HCT116 (cell line): ENCODE measurements around the gene BMF. TPM values are rescaled to one million over a fixed set of nuclear protein-coding genes. Genes with fewer than 3 reads are reported as not detected.

ENCODE experiments used
- ATAC-seq: fragments of 200-7000 bp; cut with Tn5 transposase; 2 replicates; pipeline ENCODE4 v1.9.1; 2020; ENCODE audit warnings: mild to moderate bottlenecking, moderate library complexity
- BruUV-seq: library from RNA; stranded (reverse); fragments of 400-500 nt; replicated peaks from 2 replicates; lab custom pipeline; 2021; lab: Mats Ljungman, UMichigan
- CTCF ChIA-PET: fragments of 300-600 bp; sonication (Branson Sonifier 250); formaldehyde crosslinking; loops from one replicate; lab custom pipeline; 2021; ENCODE audit warnings: antibody characterized with exemption; lab: Charles Lee
- POLR2A ChIA-PET: fragments of 300-600, 350-600 bp; sonication (Branson Sonifier 250); formaldehyde crosslinking; loops from one replicate; lab custom pipeline; 2021; ENCODE audit warnings: antibody characterized with exemption; lab: Charles Lee
- RAD21 ChIA-PET, 2 experiments: fragments of 300-600 bp; sonication (Branson Sonifier 250); formaldehyde crosslinking; loops; one replicate each; lab custom pipeline; 2023; ENCODE audit warnings: low total read pairs in 2 of 2; ENCODE audit not compliant: uncharacterized antibody in 2 of 2, unreplicated experiment in 2 of 2, low non-redundant PET in 1 of 2; lab: Charles Lee
- DNase-seq: peaks from one replicate; pipeline ENCODE4 v3.0.0-alpha.2; 2010; ENCODE audit warnings: low read depth, low spot score
- H2AFZ ChIP-seq: fragments of 200-600 bp; shearing (Covaris generic), sonication (generic); 2 replicates; pipeline ENCODE4 v1.6.1; 2017; ENCODE audit warnings: low read depth, mixed run types, mixed read lengths, antibody characterized with exemption, low read length; ENCODE audit not compliant: poor library complexity, severe bottlenecking
- H3K27ac ChIP-seq: 2 replicates; pipeline ENCODE4 v1.5.1; 2012; ENCODE audit warnings: low read depth, low read length
- H3K27me3 ChIP-seq: fragments of 200-600 bp; sonication (generic); 2 replicates; pipeline ENCODE4 v1.6.1; 2016; ENCODE audit warnings: mixed run types, low read length, mixed read lengths; ENCODE audit not compliant: insufficient read depth
- H3K36me3 ChIP-seq, 2 experiments: fragments of 200-500 bp in 1 of 2; fragments of 200-600 bp in 1 of 2; sonication (Bioruptor generic) in 1 of 2; sonication (generic) in 1 of 2; 2 replicates each; pipeline versions ENCODE4 v1.5.1 to v1.6.1; 2014 to 2016; ENCODE audit warnings: low read length in 2 of 2, inconsistent platforms in 1 of 2, mixed read lengths in 1 of 2, mixed run types in 1 of 2; ENCODE audit not compliant: insufficient read depth in 2 of 2, control insufficient read depth in 1 of 2
- H3K4me1 ChIP-seq, 2 experiments: fragments of 200-600 bp in 1 of 2; sonication (generic) in 1 of 2; 2 replicates each; pipeline versions ENCODE4 v1.5.1 to v1.6.1; 2012 to 2017; ENCODE audit warnings: low read length in 2 of 2, inconsistent platforms in 1 of 2, mild to moderate bottlenecking in 1 of 2, mixed read lengths in 1 of 2, mixed run types in 1 of 2, moderate library complexity in 1 of 2; ENCODE audit not compliant: insufficient read depth in 2 of 2, control insufficient read depth in 1 of 2
- H3K4me2 ChIP-seq: fragments of 200-600 bp; sonication (generic); 2 replicates; pipeline ENCODE4 v1.6.1; 2017; ENCODE audit warnings: mixed run types, low read length, mixed read lengths
- H3K4me3 ChIP-seq, 2 experiments: fragments of 200-600 bp in 1 of 2; sonication (generic) in 1 of 2; replicated peaks in 1 of 2; 2 replicates each; pipeline ENCODE4 v1.5.1; 2011 to 2016; ENCODE audit warnings: low read length in 2 of 2, control low read depth in 1 of 2, low read depth in 1 of 2, mild to moderate bottlenecking in 1 of 2, mixed read lengths in 1 of 2, mixed run types in 1 of 2
- H3K79me2 ChIP-seq: fragments of 200-600 bp; sonication (generic); 2 replicates; pipeline ENCODE4 v1.6.1; 2017; ENCODE audit warnings: mild to moderate bottlenecking, mixed run types, low read length, moderate library complexity, mixed read lengths; ENCODE audit not compliant: insufficient read depth
- H3K9ac ChIP-seq: fragments of 200-600 bp; sonication (generic); 2 replicates; pipeline ENCODE4 v1.6.1; 2016; ENCODE audit warnings: low read length, mixed read lengths
- H3K9me2 ChIP-seq: fragments of 200-600 bp; sonication (generic), shearing (Covaris generic); 2 replicates; pipeline ENCODE4 v1.6.1; 2017; ENCODE audit warnings: mixed run types, mild to moderate bottlenecking, moderate library complexity; ENCODE audit not compliant: insufficient read depth
- H3K9me3 ChIP-seq, 2 experiments: fragments of 200-500 bp in 1 of 2; fragments of 200-600 bp in 1 of 2; sonication (Bioruptor generic) in 1 of 2; sonication (generic) in 1 of 2; 2 replicates each; pipeline ENCODE4 v1.6.1; 2014 to 2017; ENCODE audit warnings: low read length in 2 of 2, mixed read lengths in 2 of 2, inconsistent platforms in 1 of 2, low read depth in 1 of 2, mild to moderate bottlenecking in 1 of 2, mixed run types in 1 of 2, moderate library complexity in 1 of 2; ENCODE audit not compliant: control insufficient read depth in 1 of 2, insufficient read depth in 1 of 2
- H4K20me1 ChIP-seq: fragments of 200-600 bp; sonication (generic), shearing (Covaris generic); 2 replicates; pipeline ENCODE4 v1.6.1; 2017; ENCODE audit warnings: mixed run types, mild to moderate bottlenecking, moderate library complexity; ENCODE audit not compliant: insufficient read depth
- CTCF ChIP-seq, 3 experiments: fragments of 200-600 bp in 1 of 3; sonication (generic) in 1 of 3; IDR thresholded peaks in 2 of 3; conservative IDR thresholded peaks in 1 of 3; 2 replicates each; pipeline ENCODE4 v1.5.1; 2012 to 2017; ENCODE audit warnings: low read depth in 2 of 3, low read length in 2 of 3, antibody characterized with exemption in 1 of 3, borderline replicate concordance in 1 of 3, control low read depth in 1 of 3, mild to moderate bottlenecking in 1 of 3, mixed read lengths in 1 of 3, mixed run types in 1 of 3, moderate library complexity in 1 of 3; ENCODE audit not compliant: insufficient read depth in 1 of 3
- EGR1 ChIP-seq: IDR thresholded peaks from 2 replicates; pipeline ENCODE4 v1.6.1; 2012; ENCODE audit warnings: low read depth
- EZH2 ChIP-seq: fragments of 200-600 bp; sonication (generic); IDR thresholded peaks from 2 replicates; pipeline ENCODE4 v1.6.1; 2017; ENCODE audit warnings: antibody characterized with exemption, mixed run types
- FOSL1 ChIP-seq: IDR thresholded peaks from 2 replicates; pipeline ENCODE4 v1.6.1; 2012; ENCODE audit warnings: low read depth
- JUND ChIP-seq: IDR thresholded peaks from 2 replicates; pipeline ENCODE4 v1.6.1; 2012
- MAX ChIP-seq: IDR thresholded peaks from 2 replicates; pipeline ENCODE4 v1.6.1; 2012
- REST ChIP-seq: IDR thresholded peaks from 2 replicates; pipeline ENCODE4 v1.6.1; 2012; ENCODE audit warnings: low read depth
- SIN3A ChIP-seq: IDR thresholded peaks from 2 replicates; pipeline ENCODE4 v1.6.1; 2012; ENCODE audit warnings: low read depth
- SP1 ChIP-seq: IDR thresholded peaks from 2 replicates; pipeline ENCODE4 v1.6.1; 2012; ENCODE audit warnings: low read depth
- SRF ChIP-seq: IDR thresholded peaks from 2 replicates; pipeline ENCODE4 v1.6.1; 2012; ENCODE audit warnings: low read depth
- TCF7L2 ChIP-seq: IDR thresholded peaks from 2 replicates; pipeline ENCODE4 v1.7.0; 2011; ENCODE audit warnings: borderline replicate concordance, inconsistent platforms; ENCODE audit not compliant: insufficient read depth, insufficient read length; ENCODE audit errors: extremely low read depth
- YY1 ChIP-seq: IDR thresholded peaks from 2 replicates; pipeline ENCODE4 v1.6.1; 2011; ENCODE audit warnings: low read length, low read depth, moderate library complexity, mild to moderate bottlenecking; ENCODE audit not compliant: insufficient replicate concordance; ENCODE audit errors: extremely low read depth
- ZBTB33 ChIP-seq: IDR thresholded peaks from 2 replicates; pipeline ENCODE4 v1.6.1; 2011; ENCODE audit warnings: mild to moderate bottlenecking, low read length, moderate library complexity; ENCODE audit not compliant: insufficient replicate concordance; ENCODE audit errors: extremely low read depth
- ZFX ChIP-seq: fragments of 450-650 bp; IDR thresholded peaks from 2 replicates; pipeline ENCODE4 v1.6.1; 2017
- intact Hi-C: fragments of 100-400 bp; cut with micrococcal nuclease; formaldehyde crosslinking; loops from 2 replicates; pipeline ENCODE4 v1.10.0; 2022
- total RNA-seq: library from RNA; stranded (reverse); gene quantifications from one replicate; pipeline ENCODE4 v1.2.1, GENCODE V29; 2021; ENCODE audit not compliant: unreplicated experiment
- TF ChIP-seq, protein P1 (sequence below): IDR thresholded peaks from 2 replicates; pipeline ENCODE4 v1.6.1; 2012

BMF gene
- total RNA-seq, 1 experiment from 2014 or later = 1.0 TPM

GRCh38 chr15:40054855-40055575, 53.7 kb downstream of the BMF start:
- ChIA-PET RAD21 (no interaction called here), POLR2A (no interaction called here), CTCF (no interaction called here)
- BruUV-seq = no TSS peak
- no peak overlapping the region for H3K27ac ChIP-seq
- H3K9ac ChIP-seq = no peak overlapping the region
- no peak for ATAC-seq
- H3K79me2 ChIP-seq = no peaks in the 10 kb centered on the region
- no peaks in the 10 kb centered on the region for H3K9me2 ChIP-seq
- no peaks in the 10 kb centered on the region for H3K36me3 ChIP-seq
- H3K9me3 ChIP-seq = no peaks in the 10 kb centered on the region
- no peak overlapping the region for H2AFZ ChIP-seq
- no peaks in the 10 kb centered on the region for H3K27me3 ChIP-seq
- H3K4me3 ChIP-seq = no peak overlapping the region
- no peaks in the 10 kb centered on the region; a peak in 1 of 4 replicates for H3K4me1 ChIP-seq
- H4K20me1 ChIP-seq = no peaks in the 10 kb centered on the region
- TF ChIP-seq REST (no peak), SIN3A (no peak), SRF (no peak), YY1 (no peak), JUND (no peak), TCF7L2 (no peak), EZH2 (no peak), ZFX (no peak), ZBTB33 (no peak), MAX (no peak), CTCF (IDR thresholded peaks at IDR 0.05 in 2 of 3, conservative IDR thresholded peaks at IDR 0.05 in 1 of 3; ENCODE audit: borderline replicate concordance in 1 of 3, insufficient read depth in 1 of 3, low read depth in 2 of 3, low read length in 2 of 3) (no peak), EGR1 (no peak), SP1 (no peak), FOSL1 (no peak)
- TF ChIP-seq, protein P1, sequence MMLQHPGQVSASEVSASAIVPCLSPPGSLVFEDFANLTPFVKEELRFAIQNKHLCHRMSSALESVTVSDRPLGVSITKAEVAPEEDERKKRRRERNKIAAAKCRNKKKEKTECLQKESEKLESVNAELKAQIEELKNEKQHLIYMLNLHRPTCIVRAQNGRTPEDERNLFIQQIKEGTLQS = no peak
- intact Hi-C loops = no loop called here
- no peak for DNase-seq
- no peak overlapping the region for H3K4me2 ChIP-seq
